RCC 7860 (cell line): ENCODE measurements around the gene UBE2E2.

Experiments
- DNase-seq: peaks from one replicate; pipeline ENCODE4 v3.0.0-alpha.2; 2015; ENCODE audit warnings: low spot score
- FAIRE-seq: peaks from 2 replicates; lab custom pipeline; 2012; peaks lifted over from hg19 to GRCh38; lab: Jason Lieb, UNC

Gene UBE2E2

GRCh38 chr3:23497156-23497555 is 294.0 kb downstream of the UBE2E2 start:
- DNase-seq (no peak), FAIRE-seq (no peak)

GRCh38 chr3:23501201-23501802 is 298.2 kb downstream of the UBE2E2 start:
- DNase-seq (no peak), FAIRE-seq (no peak)

DNA sequence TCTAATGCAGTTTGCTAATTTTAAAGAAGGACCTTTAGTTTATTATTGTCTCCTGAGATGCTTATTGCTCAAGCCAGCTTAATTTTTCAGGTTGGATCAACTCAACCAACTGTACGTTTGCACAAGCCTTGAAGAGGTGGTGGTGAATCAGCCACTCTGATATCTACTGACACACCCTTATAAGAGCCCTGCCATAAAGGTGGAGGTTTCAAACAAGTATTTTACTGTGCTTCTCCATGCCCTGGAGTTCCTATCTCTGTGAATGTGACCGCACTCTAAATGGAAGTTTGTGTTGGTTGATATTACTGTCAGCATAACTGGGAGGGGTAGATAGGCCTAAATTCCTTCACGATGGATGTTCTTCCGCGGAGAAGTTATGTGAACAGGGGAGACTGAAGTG is 305.3 kb downstream of the UBE2E2 start:
- FAIRE-seq, result no peak
- DNase-seq, result no peak

- DNase-seq (no peak), FAIRE-seq (no peak)
Measured at GRCh38 chr3:23518441-23518840, 315.3 kb downstream of the UBE2E2 start.

DNA sequence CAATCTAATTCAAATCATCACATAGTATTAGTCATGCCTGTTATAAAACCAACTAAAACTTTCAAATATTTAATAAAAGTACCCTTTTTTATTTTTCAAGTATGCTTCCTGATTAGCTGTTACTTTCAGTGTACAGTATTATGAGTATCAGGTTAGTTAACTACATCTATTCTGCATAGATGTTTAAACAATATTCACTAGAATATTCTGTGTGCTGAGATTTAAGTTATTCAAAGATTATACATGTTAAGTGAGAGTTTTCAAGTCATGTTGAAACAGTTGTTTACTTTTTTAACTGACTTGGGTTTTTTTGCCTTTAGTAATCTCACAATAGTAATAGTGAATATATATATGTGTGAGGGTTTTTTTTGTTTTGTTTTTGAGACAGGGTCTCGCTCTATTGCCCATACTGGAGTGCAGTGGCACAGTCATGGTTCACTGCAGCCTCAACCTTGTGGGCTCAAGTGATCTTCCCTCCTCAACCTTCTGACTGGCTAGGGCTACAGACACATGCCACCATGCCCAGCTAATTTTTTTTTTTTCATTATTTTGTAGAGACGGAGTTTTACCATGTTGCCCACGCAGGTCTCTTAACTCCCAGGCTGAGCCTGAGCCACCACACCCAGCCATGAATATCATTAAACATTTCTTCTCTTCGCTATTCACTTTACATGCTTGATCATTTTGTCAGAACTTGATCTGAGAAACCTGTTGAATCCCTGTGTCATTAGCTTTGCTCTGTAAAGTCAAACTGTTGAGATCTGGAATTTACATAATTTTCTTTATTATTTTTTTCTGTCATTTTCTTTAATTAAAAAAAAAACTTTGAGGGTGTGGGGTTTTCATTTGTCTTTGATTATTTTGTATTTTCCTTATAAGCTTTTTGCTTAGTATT is 316.4 kb downstream of the UBE2E2 start:
- DNase-seq (no peak), FAIRE-seq (peak; percentile 69)

DNA sequence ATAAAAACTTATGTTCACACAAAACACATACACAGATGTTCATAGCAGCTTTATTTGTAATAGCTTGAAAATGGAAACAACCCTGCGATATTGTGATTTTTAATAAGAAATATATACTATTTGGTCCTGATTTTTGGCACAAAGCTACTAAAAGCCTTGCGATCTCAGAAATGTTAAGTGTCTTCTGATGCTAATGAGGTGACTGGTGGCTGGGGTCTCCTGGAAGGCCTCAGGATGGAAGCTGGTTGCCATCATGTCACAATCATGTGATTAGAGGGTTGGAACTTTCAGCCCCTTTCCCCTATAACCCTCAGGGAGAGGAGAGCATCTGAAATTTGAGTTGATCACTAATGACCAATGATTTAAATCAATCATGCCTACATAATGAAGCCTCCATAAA is 324.2 kb downstream of the UBE2E2 start:
- FAIRE-seq, result no peak

DNA sequence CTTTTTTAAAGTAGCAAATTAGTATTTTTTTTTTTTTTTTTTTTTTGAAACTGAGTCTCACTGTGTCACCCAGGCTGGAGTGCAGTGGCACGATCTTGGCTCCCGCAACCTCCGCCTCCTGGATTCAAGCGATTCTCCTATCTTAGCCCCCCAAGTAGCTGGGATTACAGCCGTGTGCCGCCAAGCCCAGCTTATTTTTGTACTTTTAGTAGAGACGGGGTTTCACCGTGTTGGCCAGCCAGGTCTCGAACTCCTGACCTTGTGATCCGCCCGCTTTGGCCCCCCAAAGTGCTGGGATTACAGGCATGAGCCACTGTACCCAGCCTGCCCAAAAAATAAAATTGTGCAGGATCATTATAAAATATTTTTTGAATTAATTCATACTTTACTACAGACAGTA is 330.5 kb downstream of the UBE2E2 start:
- FAIRE-seq, result no peak
- DNase-seq, result no peak

More for the DNA sequence above, 324.2 kb downstream of the UBE2E2 start:
- no peak for DNase-seq

GRCh38 chr3:23533996-23534395 is 330.9 kb downstream of the UBE2E2 start:
- FAIRE-seq, result no peak
- no peak for DNase-seq

DNA sequence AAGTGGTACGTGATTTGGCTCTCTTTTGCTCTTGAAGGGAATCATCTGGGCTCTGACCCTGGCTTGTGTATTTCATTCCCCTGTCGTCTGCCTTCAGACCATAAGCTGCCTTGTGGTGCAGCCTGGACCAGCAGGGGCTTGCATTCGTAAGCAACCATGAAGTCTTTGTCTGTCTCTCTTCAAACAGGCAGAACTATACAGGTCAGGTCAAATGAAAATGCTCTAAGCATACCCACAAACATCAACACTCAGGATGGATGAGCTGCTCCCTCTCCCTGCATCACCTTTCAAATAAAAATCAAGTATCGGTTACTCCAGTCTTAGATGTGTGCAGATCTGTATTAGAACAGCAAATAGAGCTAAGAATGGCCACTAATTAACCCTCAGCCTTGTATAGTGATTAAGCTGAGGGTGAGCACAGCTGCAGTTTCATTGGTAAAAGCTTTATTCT is 334.0 kb downstream of the UBE2E2 start:
- FAIRE-seq, result no peak
- DNase-seq, result no peak

DNA sequence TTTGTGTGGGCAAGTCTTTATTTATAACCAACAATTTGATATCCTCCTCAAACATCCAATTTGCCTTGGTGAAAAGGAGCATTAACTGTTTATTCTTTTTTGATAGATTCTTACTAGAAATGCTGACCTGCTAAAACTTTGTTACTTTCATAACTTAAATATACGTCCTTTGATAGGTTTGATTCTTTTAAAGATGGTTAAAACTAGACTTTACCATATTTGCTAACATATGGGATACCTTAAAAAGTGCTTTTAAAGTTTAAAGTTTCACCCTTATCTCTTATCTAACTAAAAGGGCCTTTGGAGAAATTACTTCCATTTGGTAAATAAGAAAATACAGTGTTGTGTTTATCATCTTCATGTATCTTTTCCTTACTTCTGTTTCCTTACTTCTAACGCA is 336.1 kb downstream of the UBE2E2 start:
- DNase-seq (no peak), FAIRE-seq (no peak)

DNA sequence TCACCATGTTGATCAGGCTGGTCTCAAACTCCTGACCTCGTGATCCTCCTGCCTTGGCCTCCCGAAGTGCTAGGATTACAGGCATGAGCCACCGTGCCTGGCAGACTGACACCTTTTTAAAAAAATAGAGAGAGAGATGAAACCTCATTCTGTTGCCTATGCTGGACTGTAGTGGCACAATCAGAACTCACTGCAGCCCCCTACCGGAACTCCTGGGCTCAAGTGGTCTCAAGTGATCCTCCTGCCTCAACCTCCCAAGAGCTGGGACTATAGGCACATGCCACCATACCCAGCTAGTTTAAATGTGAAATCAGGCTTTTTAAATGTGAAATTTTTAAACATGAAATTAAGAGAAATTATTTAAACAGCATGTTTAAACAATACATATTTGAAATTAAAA is 337.5 kb downstream of the UBE2E2 start:
- no peak for DNase-seq
- no peak for FAIRE-seq

DNA sequence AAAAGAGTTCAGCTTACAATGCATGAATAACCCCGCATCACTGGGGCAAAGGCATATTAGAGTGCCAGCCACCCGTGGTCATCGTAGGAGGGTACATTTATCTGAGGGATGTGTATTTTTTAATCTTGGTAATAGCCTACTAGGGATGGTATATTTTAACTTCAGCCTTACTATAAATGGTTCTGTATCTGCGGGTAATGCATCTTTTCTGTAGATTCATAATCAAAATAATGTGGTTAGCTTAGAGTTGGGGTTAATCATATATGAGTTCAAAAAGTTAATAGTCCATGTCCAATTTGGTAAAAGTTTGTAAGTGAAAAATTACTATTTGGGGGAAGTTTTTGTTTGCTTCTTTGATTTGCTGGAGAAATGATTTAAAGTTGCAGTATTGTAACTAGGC is 339.0 kb downstream of the UBE2E2 start:
- DNase-seq (no peak), FAIRE-seq (peak; percentile 30)

DNA sequence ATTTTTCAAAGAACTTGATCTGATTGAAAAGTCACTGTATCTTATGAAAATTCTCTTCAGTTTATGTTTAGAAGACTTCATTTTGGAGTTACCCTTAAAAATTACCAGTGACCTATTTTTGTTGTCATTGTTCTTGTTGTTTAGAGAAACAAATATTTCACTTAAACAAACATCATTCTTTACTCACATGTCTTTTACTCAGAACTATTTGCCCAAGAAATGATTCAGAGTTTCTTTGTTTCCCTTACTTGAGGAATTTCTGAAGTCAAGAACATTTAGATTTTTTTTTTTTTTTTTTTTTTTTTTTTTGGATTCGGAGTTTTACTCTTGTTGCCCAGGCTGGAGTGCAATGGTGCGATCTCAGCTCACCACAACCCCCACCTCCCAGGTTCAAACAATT is 343.1 kb downstream of the UBE2E2 start:
- FAIRE-seq, result no peak
- DNase-seq, result no peak

DNA sequence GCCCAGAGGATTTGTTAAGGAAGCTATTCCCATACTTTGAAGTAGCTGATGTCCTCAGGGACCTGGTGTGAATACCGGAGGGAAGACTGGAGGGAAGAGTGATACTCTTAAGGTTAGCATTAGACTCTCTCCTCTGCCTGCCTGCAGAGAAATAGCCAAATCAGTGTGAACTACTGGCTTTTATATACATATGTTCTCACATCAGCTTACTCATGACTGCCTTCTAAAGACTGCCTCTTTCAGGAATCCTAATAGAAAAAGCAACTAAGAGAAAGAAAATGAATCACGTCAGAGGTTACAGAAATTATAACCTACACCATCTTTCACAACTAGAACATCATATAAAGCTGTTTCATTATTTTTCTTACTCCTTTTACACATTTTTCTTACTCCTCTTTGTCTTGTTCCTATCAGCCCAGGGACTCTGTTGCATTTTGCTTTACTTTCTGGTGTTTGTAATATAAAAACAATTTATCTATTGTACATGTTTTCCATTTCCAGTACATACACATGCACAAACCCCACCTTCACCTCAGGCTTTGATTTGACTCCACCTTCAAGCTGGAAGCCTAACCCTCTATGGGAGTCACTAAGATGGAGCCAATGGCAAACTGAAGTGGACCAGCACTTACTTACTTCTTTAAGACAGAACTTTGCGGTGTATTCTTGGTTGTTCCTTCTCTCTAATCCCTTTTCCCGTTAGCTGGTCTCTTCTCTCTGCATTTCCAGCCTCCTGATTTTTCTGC is 345.0 kb downstream of the UBE2E2 start:
- no peak for DNase-seq
- FAIRE-seq, result no peak

- FAIRE-seq, result no peak
- no peak for DNase-seq
Measured at GRCh38 chr3:23548706-23549105, 345.6 kb downstream of the UBE2E2 start.

- FAIRE-seq, result no peak
- no peak for DNase-seq
Measured at GRCh38 chr3:23549148-23549910, 346.2 kb downstream of the UBE2E2 start.

DNA sequence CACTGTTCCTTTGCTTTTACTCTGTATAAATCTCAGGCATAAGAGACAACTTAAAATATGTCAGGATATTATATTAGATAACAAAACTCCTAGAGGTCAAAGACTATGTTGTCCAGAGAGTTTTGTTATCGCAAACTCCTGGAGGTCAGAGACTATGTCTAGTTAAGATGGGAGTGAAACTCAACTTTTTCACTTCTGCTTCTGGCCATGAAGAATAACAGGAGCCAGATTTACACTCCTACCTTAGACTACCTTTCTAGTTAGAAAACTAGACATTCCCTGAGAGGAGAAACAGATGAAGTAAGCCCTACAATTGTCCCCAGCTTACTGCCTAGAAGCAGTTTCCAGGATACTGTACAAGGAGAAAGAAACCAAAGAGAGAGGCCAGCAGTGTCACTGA is 347.3 kb downstream of the UBE2E2 start:
- DNase-seq, result no peak

GRCh38 chr3:23552506-23552905 is 349.4 kb downstream of the UBE2E2 start:
- no peak for DNase-seq
- FAIRE-seq, result no peak

More for the DNA sequence above, 347.3 kb downstream of the UBE2E2 start:
- FAIRE-seq, result no peak

DNA sequence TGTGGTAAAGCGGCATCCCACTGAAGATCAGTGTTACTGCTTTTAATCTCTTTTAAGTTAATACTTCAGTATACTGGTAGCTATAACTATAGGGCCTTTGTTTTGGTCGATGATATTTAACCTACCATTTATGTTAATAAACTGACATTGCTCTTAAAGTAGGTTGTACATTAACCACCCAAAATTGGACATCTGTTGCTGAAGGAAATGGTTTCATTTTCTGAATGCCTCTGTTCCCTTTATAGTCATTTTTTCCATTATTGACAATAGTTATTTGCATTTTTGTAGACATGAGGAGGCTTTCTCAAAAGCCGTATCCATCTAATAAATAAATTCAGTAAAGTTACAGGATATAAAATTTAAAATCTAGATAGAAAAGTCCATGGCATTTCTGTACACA is 350.2 kb downstream of the UBE2E2 start:
- FAIRE-seq, result no peak
- no peak for DNase-seq

DNA sequence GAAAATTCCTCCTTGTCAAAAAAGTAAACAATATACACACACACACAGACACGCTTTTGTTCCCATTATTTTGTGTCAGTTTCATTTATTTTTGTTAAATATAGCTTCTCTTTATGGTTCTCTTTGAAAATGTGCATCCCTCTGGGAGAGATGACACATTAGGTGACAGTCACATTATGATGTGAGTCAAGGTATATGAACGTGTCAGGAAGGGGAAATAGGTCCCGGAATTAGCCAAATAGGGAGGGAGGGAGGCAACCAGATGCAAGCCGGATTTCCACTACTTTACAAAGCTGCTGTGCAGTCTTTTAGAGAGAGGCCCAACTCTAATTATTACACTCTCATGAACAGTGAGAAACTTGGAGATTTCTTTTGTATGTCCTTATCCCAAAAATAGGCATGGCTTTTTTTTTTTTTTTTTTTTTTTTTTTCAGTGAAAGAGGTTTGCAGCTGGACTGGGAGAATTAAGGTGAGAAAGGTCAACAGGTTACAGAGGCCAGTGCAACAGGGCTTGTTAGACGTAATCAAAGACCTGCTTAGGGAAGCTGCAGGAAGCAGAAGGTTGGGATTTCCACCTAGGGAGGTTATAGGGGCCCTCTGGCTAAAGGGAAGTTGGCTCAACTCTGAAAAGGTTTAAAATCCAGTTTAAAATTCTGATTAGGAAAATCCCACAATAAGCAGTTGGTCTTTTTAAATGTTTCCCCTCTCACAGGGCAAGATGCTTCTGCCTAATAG is 362.1 kb downstream of the UBE2E2 start:
- FAIRE-seq (no peak), DNase-seq (no peak)
